ENCODE measurements around the gene NTSR2.

Gene NTSR2

DNA sequence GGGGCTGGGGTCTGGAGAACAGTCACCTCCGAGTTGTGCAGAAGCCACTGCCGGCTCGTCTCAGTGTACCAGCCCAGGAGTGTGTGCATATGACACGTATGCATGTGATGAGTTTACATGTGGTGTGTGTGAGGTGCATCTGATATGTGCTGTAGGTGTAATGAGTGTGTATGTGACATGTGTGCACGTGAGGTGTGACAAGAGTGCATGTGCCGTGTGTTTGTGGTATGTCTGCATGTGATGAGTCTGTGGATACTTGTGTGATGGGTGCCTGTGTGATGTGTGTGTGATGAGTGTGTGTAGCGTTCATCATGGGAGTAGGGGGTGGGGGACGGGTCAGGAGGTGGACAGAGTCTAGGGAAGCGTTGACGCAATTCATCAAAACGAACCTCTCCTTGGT, 12.8 kb downstream of the NTSR2 start:
- H3K4me3 Mint-ChIP-seq: no peak overlapping the region
- no peaks in the 10 kb centered on the region for H3K36me3 Mint-ChIP-seq
- H3K9me3 Mint-ChIP-seq: peaks cover 4% of the 10 kb centered on the region
- no peak overlapping the region for H3K27ac Mint-ChIP-seq
- H3K4me1 Mint-ChIP-seq: no peaks in the 10 kb centered on the region
- peaks cover 6% of the 10 kb centered on the region for H3K27me3 Mint-ChIP-seq

DNA sequence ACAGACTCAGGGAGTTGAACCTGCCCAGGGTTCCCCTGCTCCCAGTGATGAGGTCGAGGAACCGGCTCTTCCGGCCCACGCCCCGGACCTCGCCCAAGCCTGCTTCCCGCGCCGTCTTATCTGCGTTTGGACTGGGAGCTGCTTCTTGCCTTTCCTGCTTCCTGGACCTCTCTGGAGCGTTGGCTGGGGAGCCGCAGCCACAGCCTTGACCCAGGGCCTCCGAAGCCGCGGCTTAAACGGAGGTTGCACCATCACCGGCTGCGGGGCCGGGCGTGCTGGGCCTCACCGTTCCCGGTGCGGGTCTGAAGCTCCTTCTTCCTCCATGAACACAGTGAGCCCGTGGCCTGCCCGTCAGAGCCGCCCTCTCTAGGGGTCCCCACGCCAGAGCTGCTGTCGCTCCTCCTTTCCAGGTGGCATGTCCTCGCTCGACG, 13.3 kb downstream of the NTSR2 start:
- no peaks in the 10 kb centered on the region for H3K9me3 Mint-ChIP-seq
- no peaks in the 10 kb centered on the region for H3K36me3 Mint-ChIP-seq
- no peaks in the 10 kb centered on the region for H3K4me1 Mint-ChIP-seq
- peaks cover 3% of the 10 kb centered on the region for H3K27me3 Mint-ChIP-seq
- no peak overlapping the region for H3K4me3 Mint-ChIP-seq
- no peak overlapping the region for H3K27ac Mint-ChIP-seq

DNA sequence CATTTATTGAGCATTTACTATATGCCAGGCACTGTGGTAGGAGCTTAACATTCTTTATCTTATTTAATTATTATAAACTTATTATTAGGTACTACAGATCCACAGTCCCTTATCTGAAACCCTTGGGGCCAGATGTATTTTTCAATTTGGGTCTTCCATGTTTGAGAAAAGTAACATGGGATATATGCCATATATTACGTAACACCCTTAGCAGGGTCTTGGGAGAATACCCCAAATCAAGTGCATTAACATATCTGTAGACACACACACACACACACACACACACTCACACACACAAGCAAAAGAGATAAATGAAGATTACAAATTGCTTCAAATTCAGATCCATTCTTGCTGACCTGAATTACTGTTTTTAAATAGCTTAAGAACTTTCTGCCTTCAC, 13.7 kb downstream of the NTSR2 start:
- Mint-ChIP-seq H3K4me3 (no peak overlapping the region), H3K4me1 (no peaks in the 10 kb centered on the region), H3K9me3 (no peaks in the 10 kb centered on the region), H3K27me3 (peaks cover 3% of the 10 kb centered on the region), H3K36me3 (no peaks in the 10 kb centered on the region), H3K27ac (no peak overlapping the region)

DNA sequence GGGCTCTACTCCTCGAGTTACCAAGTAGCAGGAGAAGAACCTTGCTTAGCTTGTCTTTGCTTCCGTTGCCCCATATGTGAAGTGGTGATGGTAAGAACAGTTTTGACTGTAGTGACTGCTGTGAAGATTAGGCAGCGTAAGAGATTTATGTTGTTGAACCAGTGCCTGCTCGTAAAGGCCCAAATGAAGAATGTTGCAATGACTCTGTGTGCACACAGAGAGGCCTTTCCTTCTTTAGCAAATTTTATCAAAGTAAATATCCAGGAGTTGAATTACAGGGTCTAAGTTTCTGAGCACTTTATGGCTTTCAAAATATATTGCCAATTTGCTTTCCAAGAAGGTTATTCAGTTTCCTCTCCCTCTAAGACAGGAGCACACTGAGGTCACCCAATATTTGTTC, 14.5 kb downstream of the NTSR2 start:
- no peaks in the 10 kb centered on the region for H3K4me1 Mint-ChIP-seq
- H3K9me3 Mint-ChIP-seq: no peaks in the 10 kb centered on the region
- H3K36me3 Mint-ChIP-seq: no peaks in the 10 kb centered on the region
- H3K27ac Mint-ChIP-seq: no peak overlapping the region
- no peak overlapping the region for H3K4me3 Mint-ChIP-seq
- H3K27me3 Mint-ChIP-seq: peaks cover 4% of the 10 kb centered on the region

DNA sequence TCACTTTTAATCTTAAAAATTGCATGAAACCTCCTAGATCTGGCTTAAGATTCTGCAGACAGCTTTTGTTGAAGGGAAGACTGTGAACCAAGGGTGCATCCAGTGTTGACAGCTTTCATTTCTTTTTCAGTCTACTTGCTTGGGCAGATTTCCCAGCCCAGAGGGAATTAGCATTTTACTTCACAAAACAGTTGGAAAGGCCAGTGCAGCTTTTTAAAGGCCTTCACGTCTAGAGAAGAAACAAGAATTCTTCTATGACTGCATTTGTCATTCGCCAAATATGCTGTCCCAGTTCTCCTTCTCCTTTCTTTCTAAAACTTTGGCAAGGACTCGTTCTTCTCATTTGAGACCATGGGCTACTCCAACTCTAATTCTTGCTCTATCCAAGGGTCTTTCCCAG, 17.4 kb downstream of the NTSR2 start:
- Mint-ChIP-seq H3K27ac (no peak overlapping the region), H3K9me3 (no peaks in the 10 kb centered on the region), H3K27me3 (peaks cover 3% of the 10 kb centered on the region), H3K4me3 (no peak overlapping the region), H3K4me1 (no peaks in the 10 kb centered on the region), H3K36me3 (no peaks in the 10 kb centered on the region)

DNA sequence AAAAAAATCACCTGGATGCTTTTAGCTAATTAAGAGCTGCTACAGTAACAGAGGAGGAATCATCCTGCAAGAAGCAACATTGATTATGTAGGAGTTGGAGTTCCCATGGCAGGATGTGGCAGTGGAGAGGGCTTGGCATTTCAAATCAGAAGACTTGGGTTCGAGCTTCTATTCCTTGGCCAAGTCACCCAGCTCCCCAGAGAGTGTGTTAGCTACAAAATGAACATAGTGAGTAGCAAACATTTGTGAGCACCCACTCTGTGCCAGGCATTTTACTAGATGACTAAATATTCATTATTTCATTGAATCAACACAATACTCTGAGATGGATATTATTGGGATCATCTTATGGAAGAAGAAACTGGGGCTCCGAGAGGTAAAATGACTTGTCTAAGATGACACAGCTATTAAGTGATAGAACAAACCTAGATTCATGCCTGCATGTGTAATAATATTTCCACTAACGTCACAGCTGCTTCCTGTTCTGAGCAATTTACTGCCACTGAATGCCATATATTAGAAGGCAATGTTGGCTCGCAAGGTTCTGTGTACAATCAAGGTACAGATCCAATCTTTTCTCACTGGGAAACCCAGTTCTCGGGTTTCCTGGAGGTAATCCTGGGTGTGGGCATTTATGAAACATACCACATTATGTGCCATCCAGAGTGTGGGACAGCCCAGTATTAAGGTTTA, 18.0 kb downstream of the NTSR2 start:
- Mint-ChIP-seq H3K4me1 (no peaks in the 10 kb centered on the region), H3K9me3 (no peaks in the 10 kb centered on the region)

DNA sequence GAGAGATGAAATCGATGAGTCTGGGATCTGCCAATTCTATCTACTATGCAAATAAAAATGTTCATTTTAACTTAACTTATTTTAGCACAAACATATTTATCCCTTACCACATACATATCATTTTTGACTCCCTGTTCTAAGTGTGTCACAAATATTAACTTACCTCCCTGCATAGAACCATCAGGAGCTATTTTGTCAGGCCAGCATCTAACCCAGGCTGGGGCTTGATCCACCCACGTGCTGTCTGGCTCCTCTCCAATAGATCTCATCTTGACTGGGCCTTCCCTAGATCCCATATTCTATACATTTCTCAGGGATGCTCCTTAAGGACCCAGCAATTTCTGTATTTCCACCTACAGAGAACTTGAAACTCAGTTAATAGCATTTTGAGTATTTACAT, 20.9 kb downstream of the NTSR2 start:
- Mint-ChIP-seq H3K27ac (no peak overlapping the region), H3K4me3 (no peak overlapping the region), H3K4me1 (no peaks in the 10 kb centered on the region), H3K27me3 (peaks cover 3% of the 10 kb centered on the region), H3K36me3 (no peaks in the 10 kb centered on the region), H3K9me3 (no peaks in the 10 kb centered on the region)

More for the DNA sequence above, 18.0 kb downstream of the NTSR2 start:
- Mint-ChIP-seq H3K36me3 (no peaks in the 10 kb centered on the region), H3K27me3 (peaks cover 3% of the 10 kb centered on the region), H3K4me3 (no peak overlapping the region), H3K27ac (no peak overlapping the region)

DNA sequence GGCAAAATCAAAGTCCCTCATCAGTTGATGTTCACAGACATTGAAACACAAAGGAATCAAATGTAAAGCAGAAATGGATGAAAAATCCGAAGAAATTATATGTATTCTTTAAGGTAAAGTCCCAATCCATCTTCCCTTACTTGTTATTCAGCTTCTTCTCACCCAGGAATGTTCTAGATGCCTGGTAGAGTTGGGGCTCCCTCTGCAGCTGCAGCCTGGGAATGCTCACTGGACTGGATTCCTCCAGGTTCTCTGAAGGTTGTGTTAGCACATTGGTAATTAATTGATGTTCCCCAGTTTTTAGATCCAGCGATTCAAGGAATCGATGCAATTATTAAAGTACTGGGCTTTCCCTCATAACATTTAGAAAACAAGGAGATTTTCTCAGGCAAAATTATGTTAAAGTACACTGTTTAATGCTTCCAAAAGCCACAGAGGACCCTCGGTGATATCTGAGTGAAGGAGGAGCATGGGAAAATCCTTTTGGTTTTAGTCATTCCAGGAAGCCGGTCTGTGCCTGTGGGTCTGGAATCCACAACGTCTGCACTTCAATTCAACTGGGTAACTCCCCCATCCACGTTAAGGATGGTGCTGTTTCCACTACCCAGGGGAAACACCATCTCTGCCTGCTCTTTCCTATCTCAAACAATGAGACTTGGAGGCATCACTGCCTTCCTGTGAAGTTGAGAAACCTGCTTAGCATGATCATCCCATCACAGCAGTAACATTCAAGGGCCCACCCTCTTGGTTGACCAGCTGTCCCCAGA, 22.0 kb downstream of the NTSR2 start:
- H3K27me3 Mint-ChIP-seq: peaks cover 3% of the 10 kb centered on the region
- no peaks in the 10 kb centered on the region for H3K9me3 Mint-ChIP-seq
- H3K4me3 Mint-ChIP-seq: no peak overlapping the region
- H3K4me1 Mint-ChIP-seq: no peaks in the 10 kb centered on the region
- H3K27ac Mint-ChIP-seq: no peak overlapping the region
- H3K36me3 Mint-ChIP-seq: no peaks in the 10 kb centered on the region

DNA sequence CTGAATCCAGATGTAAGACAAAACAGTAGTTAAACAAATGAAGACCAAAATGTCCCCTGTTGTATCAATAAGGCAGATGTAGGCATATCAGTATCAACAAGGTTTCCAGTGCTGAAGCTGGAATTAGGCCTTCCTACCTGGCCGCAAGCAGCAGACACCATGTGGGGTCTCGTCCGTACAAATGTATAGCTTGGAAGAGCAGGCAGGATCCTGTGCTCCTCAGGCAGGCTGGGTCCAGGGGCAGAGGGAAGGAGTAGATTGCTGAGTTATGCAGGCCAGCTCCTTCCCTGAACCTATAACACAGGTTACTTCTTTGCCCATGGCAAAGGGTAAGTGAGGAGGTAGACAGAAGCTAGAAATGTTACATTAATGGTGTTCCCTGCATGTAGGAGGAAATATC, 23.5 kb downstream of the NTSR2 start:
- no peak overlapping the region for H3K27ac Mint-ChIP-seq
- no peaks in the 10 kb centered on the region for H3K4me1 Mint-ChIP-seq
- no peaks in the 10 kb centered on the region for H3K36me3 Mint-ChIP-seq
- H3K27me3 Mint-ChIP-seq: peaks cover 5% of the 10 kb centered on the region
- no peaks in the 10 kb centered on the region for H3K9me3 Mint-ChIP-seq
- no peak overlapping the region for H3K4me3 Mint-ChIP-seq

DNA sequence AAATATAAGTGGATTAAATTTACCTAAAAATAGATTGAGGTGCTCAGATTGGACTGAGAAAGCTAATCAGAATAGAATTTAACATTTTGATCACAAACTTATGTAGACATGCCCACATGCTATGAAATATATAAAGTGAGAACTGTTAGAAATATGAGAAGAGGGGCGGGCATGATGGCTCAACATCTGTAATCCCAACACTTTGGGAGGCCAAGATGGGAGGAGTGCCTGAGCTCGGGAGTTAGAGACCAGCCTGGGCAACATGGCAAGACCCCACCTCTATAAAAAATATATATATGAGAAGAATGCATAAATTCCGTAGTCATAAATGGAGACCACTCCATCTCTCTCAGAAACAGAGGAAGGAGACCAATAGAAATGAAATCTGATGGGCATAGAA, 25.7 kb downstream of the NTSR2 start:
- no peaks in the 10 kb centered on the region for H3K9me3 Mint-ChIP-seq

DNA sequence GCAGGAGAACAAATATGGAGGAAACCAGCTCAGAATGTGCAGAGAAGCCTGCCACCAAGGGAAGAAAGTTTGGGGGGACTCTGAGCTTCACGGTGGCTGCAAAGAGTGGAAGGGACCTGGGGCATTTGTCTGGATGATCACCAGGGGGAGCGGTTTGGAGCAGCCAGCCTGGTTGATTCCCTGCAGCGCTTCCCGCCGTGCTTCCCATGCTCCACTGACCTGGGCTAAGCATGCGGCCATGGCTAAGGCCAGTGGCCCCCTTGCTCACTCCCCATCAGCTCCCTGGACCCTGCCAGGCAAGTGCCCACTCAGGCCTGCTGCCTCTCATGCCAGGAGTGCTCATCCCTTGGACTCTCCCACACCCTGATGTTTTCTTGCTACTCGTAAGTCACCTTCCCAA, 27.0 kb downstream of the NTSR2 start:
- H3K9me3 Mint-ChIP-seq: no peaks in the 10 kb centered on the region
- H3K4me1 Mint-ChIP-seq: no peaks in the 10 kb centered on the region
- peaks cover 4% of the 10 kb centered on the region for H3K27me3 Mint-ChIP-seq

More for the DNA sequence above, 25.7 kb downstream of the NTSR2 start:
- Mint-ChIP-seq H3K4me1 (no peaks in the 10 kb centered on the region), H3K36me3 (no peaks in the 10 kb centered on the region), H3K4me3 (no peak overlapping the region), H3K27me3 (peaks cover 4% of the 10 kb centered on the region), H3K27ac (no peak overlapping the region)

DNA sequence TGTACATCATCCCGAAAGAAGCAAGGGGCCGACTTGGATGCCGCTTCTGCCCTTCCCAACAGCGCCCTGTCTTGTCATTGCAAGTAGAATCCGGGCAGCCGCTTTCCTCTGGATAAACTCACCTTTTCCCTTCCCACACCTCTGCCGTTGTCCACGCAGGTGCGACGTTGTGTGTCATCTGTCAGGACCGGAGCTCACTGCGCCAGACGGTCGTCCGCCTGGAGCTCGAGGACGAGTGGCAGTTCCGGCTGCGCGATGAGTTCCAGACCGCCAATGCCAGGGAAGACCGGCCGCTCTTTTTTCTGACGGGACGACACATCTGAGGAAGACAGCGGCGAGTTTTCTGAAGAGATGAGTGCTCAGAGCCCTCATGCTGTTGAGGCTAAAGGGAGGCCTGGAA, 29.9 kb downstream of the NTSR2 start:
- Mint-ChIP-seq H3K36me3 (no peaks in the 10 kb centered on the region), H3K4me3 (no peak overlapping the region), H3K4me1 (no peaks in the 10 kb centered on the region), H3K27me3 (peaks cover 4% of the 10 kb centered on the region), H3K27ac (no peak overlapping the region), H3K9me3 (no peaks in the 10 kb centered on the region)

More for the DNA sequence above, 27.0 kb downstream of the NTSR2 start:
- H3K36me3 Mint-ChIP-seq: no peaks in the 10 kb centered on the region
- H3K27ac Mint-ChIP-seq: no peak overlapping the region
- H3K4me3 Mint-ChIP-seq: no peak overlapping the region

DNA sequence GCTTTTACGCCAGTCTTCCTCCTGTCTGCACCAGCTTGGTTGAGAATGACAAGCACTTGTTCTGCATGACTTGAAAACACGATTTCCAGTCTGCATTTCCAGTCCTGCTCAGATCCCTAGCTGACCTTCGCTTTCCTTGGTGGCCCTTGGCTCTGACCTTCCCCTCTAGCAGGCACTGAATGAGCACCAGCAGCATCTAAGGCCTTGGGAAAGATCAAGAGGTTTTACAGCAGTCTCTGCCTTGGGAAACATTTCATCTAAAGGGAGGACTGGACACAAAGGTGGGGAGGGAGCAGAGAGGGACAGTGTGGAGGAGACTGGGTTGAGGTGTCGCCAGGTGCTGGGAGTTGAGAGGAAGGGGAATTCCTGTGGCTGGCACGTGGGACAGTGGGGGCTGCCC, 30.5 kb downstream of the NTSR2 start:
- Mint-ChIP-seq H3K9me3 (no peaks in the 10 kb centered on the region), H3K4me1 (no peaks in the 10 kb centered on the region), H3K36me3 (no peaks in the 10 kb centered on the region), H3K4me3 (no peak overlapping the region), H3K27ac (no peak overlapping the region), H3K27me3 (peaks cover 4% of the 10 kb centered on the region)

DNA sequence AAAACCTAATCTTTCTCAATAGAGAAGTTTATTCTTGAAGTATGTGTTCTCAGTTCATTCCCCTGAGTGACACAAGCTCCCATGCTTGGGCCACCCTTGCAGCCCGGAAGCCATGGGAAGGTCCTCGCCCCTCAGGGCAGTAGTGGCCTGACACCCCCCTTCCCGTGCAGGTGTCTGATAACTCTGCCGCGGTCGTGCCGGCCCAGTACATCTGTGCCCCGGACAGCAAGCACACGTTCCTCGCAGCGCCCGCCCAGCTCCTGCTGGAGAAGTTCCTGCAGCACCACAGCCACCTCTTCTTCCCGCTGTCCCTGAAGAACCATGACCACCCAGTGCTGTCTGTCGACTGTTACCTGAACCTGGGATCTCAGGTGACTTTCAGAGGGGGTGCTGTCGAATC, 32.4 kb downstream of the NTSR2 start:
- H3K4me1 Mint-ChIP-seq: no peaks in the 10 kb centered on the region
- H3K4me3 Mint-ChIP-seq: no peak overlapping the region
- H3K27ac Mint-ChIP-seq: no peak overlapping the region
- peaks cover 2% of the 10 kb centered on the region for H3K27me3 Mint-ChIP-seq
- no peaks in the 10 kb centered on the region for H3K36me3 Mint-ChIP-seq
- H3K9me3 Mint-ChIP-seq: no peaks in the 10 kb centered on the region

DNA sequence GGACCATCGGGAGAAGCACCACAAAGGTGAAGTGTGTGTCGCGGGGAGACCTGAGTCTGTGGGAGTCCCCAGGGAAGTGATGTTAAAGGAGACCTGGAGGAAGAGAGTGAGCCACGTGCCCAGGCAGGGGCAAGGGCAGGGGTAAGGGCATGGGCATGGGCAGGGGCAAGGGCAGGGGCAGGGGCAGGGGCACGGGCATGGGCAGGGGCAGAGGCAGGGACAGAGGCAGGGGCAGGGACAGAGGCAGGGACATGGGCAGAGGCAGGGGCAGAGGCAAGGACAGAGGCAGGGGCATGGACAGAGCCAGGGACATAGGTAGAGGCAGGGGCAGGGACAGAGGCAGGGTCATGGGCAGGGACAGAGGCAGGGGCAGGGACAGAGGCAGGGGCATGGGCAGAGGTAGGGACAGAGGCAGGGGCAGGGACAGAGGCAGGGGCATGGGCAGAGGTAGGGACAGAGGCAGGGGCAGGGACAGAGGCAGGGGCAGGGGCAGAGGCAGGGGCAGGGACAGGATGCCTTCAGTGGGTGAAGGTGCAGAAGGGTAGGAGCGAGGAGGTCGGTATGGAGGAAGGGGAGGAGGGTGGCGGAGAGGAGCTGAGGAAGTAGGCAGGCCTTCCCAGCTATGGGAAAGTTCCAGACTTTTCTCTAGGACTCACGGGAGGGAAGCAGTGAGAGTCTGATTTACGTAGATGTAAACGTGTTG, 33.3 kb downstream of the NTSR2 start:
- Mint-ChIP-seq H3K27ac (no peak overlapping the region), H3K36me3 (no peaks in the 10 kb centered on the region), H3K9me3 (no peaks in the 10 kb centered on the region), H3K4me3 (no peak overlapping the region), H3K4me1 (no peaks in the 10 kb centered on the region), H3K27me3 (peaks cover 2% of the 10 kb centered on the region)

DNA sequence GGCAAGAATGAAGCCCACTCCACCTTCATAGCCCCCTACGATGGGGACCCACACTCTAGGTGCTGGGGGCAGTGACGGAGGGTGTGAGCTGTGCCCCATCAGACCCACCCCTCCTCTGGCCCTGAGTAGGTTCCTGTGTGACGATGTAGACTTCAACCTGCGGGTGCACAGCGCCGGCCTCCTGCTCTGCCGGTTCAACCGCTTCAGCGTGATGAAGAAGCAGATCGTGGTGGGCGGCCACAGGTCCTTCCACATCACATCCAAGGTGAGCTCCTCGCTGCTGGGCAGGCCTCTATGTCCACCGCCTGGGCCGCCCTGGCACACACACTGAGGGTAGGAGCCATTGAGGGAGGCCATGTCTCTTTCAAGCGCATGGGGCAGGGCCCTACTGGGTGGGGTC, 34.9 kb downstream of the NTSR2 start:
- Mint-ChIP-seq H3K27ac (no peak overlapping the region), H3K27me3 (no peaks in the 10 kb centered on the region), H3K9me3 (no peaks in the 10 kb centered on the region), H3K36me3 (no peaks in the 10 kb centered on the region), H3K4me3 (no peak overlapping the region), H3K4me1 (no peaks in the 10 kb centered on the region)

Data from activated naive CD4-positive, alpha-beta T cell treated with anti-CD3 and anti-CD28 coated beads, Interleukin-2, amount 50 U/mL, for 24 hours (primary cell).